ENCODE measurements around the gene LHFPL3. TPM values are rescaled to one million over a fixed set of nuclear protein-coding genes. Genes with fewer than 3 reads are reported as not detected.

LHFPL3 gene
- polyA plus RNA-seq, 1 donor from 2014 or later, result 5.6 TPM

- no peaks in the 10 kb centered on the region for H3K27me3 ChIP-seq (ENCODE audit: insufficient read depth, low read depth, low read length)
- peak overlapping the region; percentile 51 for H3K9ac ChIP-seq (ENCODE audit: low read length)
- peaks cover 4% of the 10 kb centered on the region for H3F3A ChIP-seq (ENCODE audit: insufficient read depth, low read length, poor library complexity, severe bottlenecking)
- H4K20me1 ChIP-seq (ENCODE audit: insufficient read depth), result no peaks in the 10 kb centered on the region
- H3K4me3 ChIP-seq (ENCODE audit: low read length), result peak overlapping the region; percentile 48
- TF ChIP-seq EP300 (conservative IDR thresholded peaks at IDR 0.05; ENCODE audit: poor library complexity, severe bottlenecking), result no peak
- no peak for TF ChIP-seq POLR2AphosphoS5 (IDR thresholded peaks at IDR 0.05)
- TF ChIP-seq TAF1 (IDR thresholded peaks at IDR 0.05; ENCODE audit: low read depth), result no peak
- peak; percentile 88 for TF ChIP-seq CTCF (IDR thresholded peaks at IDR 0.05; ENCODE audit: poor library complexity, severe bottlenecking)
- TF ChIP-seq EZH2 (IDR thresholded peaks at IDR 0.05; ENCODE audit: borderline replicate concordance, insufficient read depth, low read length, poor library complexity, severe bottlenecking), result no peak
- TF ChIP-seq SMC3 (conservative IDR thresholded peaks at IDR 0.05; ENCODE audit: poor library complexity), result peak; percentile 84
- peak; percentile 46 for TF ChIP-seq MXI1 (conservative IDR thresholded peaks at IDR 0.05; ENCODE audit: poor library complexity, severe bottlenecking)
- TF ChIP-seq RAD21 (conservative IDR thresholded peaks at IDR 0.05), result peak; percentile 73
- TF ChIP-seq REST (IDR thresholded peaks at IDR 0.05; ENCODE audit: borderline replicate concordance), result no peak
- H3K79me2 ChIP-seq (replicated peaks; ENCODE audit: insufficient read depth, low read length), result no peaks in the 10 kb centered on the region
- H3K4me2 ChIP-seq (ENCODE audit: low read length), result peak overlapping the region; percentile 0
- no peaks in the 10 kb centered on the region for H3K9me3 ChIP-seq (ENCODE audit: low read length)
- H3K9me2 ChIP-seq (ENCODE audit: insufficient read depth, low read length), result no peaks in the 10 kb centered on the region
- peak overlapping the region; percentile 82 for H3K27ac ChIP-seq (ENCODE audit: low read length)
- no peaks in the 10 kb centered on the region for H3K36me3 ChIP-seq (ENCODE audit: insufficient read depth, low read length)
- peak overlapping the region; percentile 41 for H2AFZ ChIP-seq (ENCODE audit: low read depth, low read length)
Observed at GRCh38 chr7:104883718-104884452, 555.5 kb downstream of the LHFPL3 start.

GRCh38 chr7:104886651-104887050 lies 558.2 kb downstream of the LHFPL3 start:
- Histone ChIP-seq H4K20me1 (ENCODE audit: insufficient read depth) (no peaks in the 10 kb centered on the region), H3K4me3 (ENCODE audit: low read length) (no peak overlapping the region), H3K27ac (ENCODE audit: low read length) (no peak overlapping the region), H3K9me2 (ENCODE audit: insufficient read depth, low read length) (no peaks in the 10 kb centered on the region), H3K27me3 (ENCODE audit: insufficient read depth, low read depth, low read length) (no peaks in the 10 kb centered on the region), H2AFZ (ENCODE audit: low read depth, low read length) (no peak overlapping the region), H3K9ac (ENCODE audit: low read length) (no peak overlapping the region), H3K4me2 (ENCODE audit: low read length) (no peak overlapping the region), H3K79me2 (replicated peaks; ENCODE audit: insufficient read depth, low read length) (no peaks in the 10 kb centered on the region), H3F3A (ENCODE audit: insufficient read depth, low read length, poor library complexity, severe bottlenecking) (peaks cover 4% of the 10 kb centered on the region), H3K9me3 (ENCODE audit: low read length) (no peaks in the 10 kb centered on the region), H3K36me3 (ENCODE audit: insufficient read depth, low read length) (no peaks in the 10 kb centered on the region)
- no peak for TF ChIP-seq EZH2 (IDR thresholded peaks at IDR 0.05; ENCODE audit: borderline replicate concordance, insufficient read depth, low read length, poor library complexity, severe bottlenecking)
- no peak for TF ChIP-seq MXI1 (conservative IDR thresholded peaks at IDR 0.05; ENCODE audit: poor library complexity, severe bottlenecking)
- TF ChIP-seq EP300 (conservative IDR thresholded peaks at IDR 0.05; ENCODE audit: poor library complexity, severe bottlenecking), result no peak
- TF ChIP-seq SMC3 (conservative IDR thresholded peaks at IDR 0.05; ENCODE audit: poor library complexity), result no peak
- TF ChIP-seq CTCF (IDR thresholded peaks at IDR 0.05; ENCODE audit: poor library complexity, severe bottlenecking), result no peak
- no peak for TF ChIP-seq POLR2AphosphoS5 (IDR thresholded peaks at IDR 0.05)
- no peak for TF ChIP-seq REST (IDR thresholded peaks at IDR 0.05; ENCODE audit: borderline replicate concordance)
- TF ChIP-seq RAD21 (conservative IDR thresholded peaks at IDR 0.05), result no peak
- no peak for TF ChIP-seq TAF1 (IDR thresholded peaks at IDR 0.05; ENCODE audit: low read depth)
